ENCODE measurements around the gene TRIML1.

Gene TRIML1

GRCh38 chr4:188147176-188147575 lies 7.9 kb downstream of the TRIML1 start:
- no peak for DNase-seq (ENCODE audit: insufficient read length, low spot score)
- no peak for FAIRE-seq

- DNase-seq (ENCODE audit: insufficient read length, low spot score) (no peak), FAIRE-seq (no peak)
Measured at GRCh38 chr4:188147776-188148175, 8.5 kb downstream of the TRIML1 start.

DNA sequence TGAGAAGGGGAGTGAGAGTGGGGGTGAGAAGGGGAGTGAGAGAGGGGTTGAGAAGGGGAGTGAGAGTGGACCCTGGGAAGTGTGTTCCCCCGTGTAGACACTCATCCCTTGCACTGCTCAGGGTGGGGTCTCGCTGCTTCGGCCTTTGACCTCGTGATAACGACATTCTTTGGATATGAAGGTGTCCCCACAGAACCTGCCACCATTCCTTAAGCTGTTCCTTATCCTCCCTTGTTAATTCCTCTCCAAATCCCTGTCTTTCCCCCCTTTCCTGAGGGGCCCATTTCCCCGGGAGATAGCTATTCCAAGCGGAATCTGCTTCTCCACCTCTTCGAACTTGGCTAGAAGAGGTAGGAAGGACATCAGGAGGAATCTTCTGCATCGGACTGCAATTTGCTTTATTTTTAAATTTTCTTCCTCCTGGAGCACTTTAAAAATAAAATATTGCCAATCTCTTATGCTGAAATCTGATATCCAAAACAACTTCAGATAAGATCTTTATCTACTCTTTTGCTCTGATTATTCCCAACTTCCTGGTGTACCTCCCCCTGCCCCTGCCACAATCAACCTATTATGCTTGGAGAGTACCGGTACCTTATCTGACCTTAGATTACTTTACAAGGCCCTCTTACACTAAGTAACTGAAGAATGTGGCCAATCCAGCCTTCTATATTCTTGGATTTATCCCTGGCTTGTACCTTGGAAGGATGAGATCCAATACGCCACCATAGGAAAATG lies 15.6 kb downstream of the TRIML1 start:
- DNase-seq (ENCODE audit: insufficient read length, low spot score) (no peak), FAIRE-seq (no peak)

- DNase-seq (ENCODE audit: insufficient read length, low spot score) (no peak), FAIRE-seq (no peak)
Measured at GRCh38 chr4:188158336-188158735, 19.1 kb downstream of the TRIML1 start.

DNA sequence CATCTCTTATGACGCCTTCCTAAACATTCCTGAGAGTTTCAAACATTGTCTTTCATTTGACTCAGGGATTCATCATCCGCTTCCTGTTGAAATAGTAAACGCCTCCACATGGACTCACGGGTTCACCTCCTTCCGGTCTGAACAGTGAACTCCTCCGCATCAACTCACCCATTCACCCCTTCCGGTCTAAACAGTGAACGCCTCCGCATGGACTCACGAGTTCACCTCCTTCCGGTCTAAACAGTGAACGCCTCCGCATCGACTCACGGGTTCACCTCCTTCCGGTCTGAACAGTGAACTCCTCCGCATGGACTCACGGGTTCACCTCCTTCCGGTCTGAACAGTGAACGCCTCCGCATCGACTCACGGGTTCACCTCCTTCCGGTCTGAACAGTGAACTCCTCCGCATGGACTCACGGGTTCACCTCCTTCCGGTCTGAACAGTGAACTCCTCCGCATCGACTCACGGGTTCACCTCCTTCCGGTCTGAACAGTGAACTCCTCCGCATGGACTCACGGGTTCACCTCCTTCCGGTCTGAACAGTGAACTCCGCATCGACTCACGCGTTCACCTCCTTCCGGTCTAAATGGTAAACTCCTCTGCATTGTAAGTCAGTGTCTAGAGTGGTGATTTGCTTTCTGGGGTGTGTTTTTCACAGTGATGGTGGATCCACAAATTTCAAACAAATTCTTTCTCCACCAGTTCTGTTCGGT lies 20.4 kb downstream of the TRIML1 start:
- peak; percentile 95 for FAIRE-seq

DNA sequence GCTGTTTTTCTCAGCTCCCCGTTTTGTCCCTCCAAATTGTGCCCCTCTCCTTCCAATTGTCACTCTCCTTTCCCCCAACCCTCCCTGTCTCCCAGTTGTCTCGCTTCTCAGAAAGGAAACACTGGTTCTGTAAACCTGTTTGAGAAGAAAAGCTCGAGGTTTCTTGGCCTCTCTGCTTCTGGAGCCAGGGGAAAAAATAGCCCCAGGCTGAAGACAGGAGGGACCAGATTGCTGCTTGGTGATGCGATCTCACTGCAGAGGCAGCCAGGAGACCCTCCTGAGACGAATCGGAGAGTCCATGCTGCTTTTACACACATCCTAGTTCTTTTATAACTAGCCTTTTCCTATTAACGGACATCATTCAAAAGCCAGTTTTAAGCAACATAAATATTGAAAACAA lies 21.2 kb downstream of the TRIML1 start:
- DNase-seq (ENCODE audit: insufficient read length, low spot score) (no peak), FAIRE-seq (no peak)

More for the DNA sequence above, 20.4 kb downstream of the TRIML1 start:
- DNase-seq (ENCODE audit: insufficient read length, low spot score), result peak; percentile 79

DNA sequence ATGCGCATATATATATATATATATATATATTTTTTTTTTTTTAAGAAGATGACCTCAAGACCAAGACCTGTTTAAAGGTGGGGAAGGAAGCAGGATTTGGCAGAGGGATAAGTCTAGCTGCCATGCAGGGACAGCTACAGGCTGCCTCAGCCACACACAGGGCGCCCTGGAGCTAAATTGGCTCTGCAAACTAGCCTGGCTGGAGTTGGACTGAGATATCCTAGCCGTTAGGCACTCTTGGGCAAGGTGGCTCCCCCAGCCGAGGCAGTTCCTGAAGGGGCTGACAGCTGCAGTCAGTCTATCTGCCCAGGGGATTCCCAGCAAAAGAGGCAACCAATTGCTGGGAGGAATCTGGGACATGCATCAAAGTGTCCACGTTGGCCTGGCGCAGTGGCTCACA lies 21.9 kb downstream of the TRIML1 start:
- FAIRE-seq, result no peak
- DNase-seq (ENCODE audit: insufficient read length, low spot score), result no peak

DNA sequence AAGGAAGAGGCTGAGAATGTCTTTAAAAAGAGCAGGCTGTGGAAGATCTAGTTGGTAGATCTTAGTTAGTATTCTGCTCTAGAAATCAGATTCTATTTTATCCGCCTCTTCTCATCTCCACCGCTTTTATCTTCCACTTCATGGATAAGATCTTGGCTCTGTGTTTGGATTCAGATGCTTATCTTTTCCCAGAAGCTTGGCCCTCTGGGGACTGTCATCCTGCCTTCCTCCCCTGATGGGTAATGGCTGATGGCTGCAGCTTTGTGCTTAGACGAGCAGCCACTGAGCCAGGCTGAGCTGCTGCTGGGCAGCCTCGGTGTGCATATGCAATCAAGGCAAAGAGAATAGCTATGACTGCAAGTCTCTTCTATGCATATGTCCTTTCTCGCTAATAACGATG lies 23.5 kb downstream of the TRIML1 start:
- no peak for DNase-seq (ENCODE audit: insufficient read length, low spot score)
- FAIRE-seq, result no peak

DNA sequence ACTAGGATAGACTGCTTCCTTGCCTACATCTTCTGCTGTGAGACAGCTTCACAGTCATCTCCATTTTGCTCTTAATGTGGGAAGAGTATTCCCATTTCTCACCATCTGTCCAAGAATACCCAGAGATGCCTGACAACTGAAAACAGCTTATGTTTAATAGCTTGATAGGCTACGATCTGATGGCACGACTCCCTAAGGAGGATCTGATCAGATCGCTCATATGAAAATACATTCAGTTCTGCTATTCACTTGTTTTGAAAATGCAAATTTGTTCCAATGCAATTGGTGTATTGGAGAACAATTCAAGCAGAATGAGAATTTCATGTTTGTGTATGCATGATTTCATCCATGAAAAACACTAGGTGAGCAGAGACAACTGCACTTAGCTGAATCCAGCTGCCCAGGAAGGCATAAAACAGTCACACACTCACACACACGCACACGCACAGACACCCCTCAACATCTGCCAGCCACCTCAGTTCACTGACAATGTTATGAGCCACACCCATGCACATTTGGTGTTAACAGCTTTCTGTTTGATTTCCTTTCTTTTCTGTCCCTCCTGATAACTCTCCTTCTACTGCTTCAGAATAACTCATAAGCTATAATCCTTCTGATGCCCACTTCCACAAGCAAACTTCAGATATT lies 29.6 kb downstream of the TRIML1 start:
- FAIRE-seq (peak; percentile 40), DNase-seq (ENCODE audit: insufficient read length, low spot score) (no peak)

GRCh38 chr4:188171551-188171950 lies 32.3 kb downstream of the TRIML1 start:
- no peak for FAIRE-seq
- DNase-seq (ENCODE audit: insufficient read length, low spot score), result no peak

- FAIRE-seq (no peak), DNase-seq (ENCODE audit: insufficient read length, low spot score) (no peak)
Measured at GRCh38 chr4:188175288-188175687, 36.0 kb downstream of the TRIML1 start.

DNA sequence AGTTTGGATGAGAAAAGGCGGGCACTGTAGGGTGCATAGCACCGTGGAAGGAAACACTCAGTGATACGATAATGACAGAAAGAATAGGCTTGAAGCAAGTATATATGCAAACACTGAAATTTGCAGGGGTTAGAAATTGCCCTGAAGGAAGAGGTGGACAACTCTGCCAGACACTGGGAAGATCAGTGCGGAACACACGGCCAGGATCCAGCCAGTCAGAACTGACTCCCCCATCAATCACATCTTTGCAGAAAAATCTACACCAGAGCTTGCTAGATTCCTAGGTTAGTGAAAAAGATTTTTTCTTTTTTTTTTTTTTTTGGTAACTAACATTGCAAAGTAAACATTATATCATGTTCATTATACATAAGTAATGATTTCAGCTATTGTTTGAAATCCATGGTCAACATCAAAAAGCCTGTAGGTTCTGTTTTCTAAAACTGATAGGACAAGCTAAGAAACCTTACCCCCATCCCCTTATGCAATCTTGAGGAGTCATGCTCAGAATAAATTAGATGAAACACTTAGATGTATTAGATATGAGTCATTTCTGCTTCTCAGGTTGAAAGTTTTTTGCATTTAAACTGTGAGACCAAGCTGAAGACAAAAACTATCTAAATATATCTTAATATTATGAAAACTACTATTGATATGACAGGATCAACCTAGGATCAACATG lies 38.9 kb downstream of the TRIML1 start:
- no peak for DNase-seq (ENCODE audit: insufficient read length, low spot score)
- FAIRE-seq, result no peak

- DNase-seq (ENCODE audit: insufficient read length, low spot score), result no peak
- FAIRE-seq, result no peak
Measured at GRCh38 chr4:188178806-188179205, 39.6 kb downstream of the TRIML1 start.

GRCh38 chr4:188187106-188187505 lies 47.9 kb downstream of the TRIML1 start:
- no peak for FAIRE-seq
- no peak for DNase-seq (ENCODE audit: insufficient read length, low spot score)

GRCh38 chr4:188190461-188190860 lies 51.2 kb downstream of the TRIML1 start:
- DNase-seq (ENCODE audit: insufficient read length, low spot score), result no peak

DNA sequence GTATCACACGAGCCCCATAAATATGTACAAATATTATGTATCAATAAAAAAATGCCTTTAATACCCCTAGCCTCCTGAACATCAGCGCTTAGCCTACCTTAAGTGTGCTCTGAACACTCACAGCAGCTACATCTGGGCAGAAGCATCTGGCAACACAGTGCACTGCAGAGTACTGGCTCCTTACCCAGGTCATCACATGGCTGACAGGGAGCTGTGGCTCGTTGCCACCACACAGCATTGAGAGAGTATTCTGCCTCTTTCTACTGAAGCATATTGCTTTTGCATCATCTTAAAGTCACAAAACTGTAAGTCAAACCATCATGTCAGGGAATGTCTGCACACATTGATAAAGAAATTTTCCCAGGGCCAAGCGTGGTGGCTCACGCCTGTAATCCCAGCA lies 55.2 kb downstream of the TRIML1 start:
- FAIRE-seq (no peak), DNase-seq (ENCODE audit: insufficient read length, low spot score) (no peak)

More at GRCh38 chr4:188190461-188190860, 51.2 kb downstream of the TRIML1 start:
- no peak for FAIRE-seq

DNA sequence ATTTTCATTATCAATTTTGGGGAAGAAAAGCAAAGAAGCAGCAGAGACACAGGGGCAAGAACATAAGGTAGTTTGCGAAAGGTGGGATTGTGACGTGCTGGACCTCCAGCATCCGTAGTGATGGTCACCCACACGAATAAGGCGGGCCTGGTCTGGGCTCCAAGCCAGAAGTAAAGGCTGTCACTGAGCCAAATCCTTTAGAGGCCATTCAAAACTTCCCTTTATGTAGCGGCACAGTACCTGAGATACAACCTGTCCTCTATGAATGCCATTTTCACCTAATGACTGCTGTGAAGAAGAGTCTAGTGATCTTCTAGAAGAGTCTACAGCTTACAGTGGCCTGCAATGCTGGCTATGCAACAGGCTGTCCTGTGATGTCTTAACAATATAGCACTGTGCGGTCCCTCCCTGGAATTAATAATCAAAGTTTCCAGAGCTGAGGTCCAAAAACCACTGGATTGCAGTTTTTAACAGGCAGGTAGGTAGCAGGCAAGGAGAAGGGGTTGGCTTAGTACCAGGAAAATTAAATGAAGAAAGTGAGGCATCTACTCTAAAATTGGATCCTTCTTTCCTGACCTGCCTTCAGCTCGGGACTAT lies 56.2 kb downstream of the TRIML1 start:
- DNase-seq (ENCODE audit: insufficient read length, low spot score) (no peak), FAIRE-seq (no peak)

DNA sequence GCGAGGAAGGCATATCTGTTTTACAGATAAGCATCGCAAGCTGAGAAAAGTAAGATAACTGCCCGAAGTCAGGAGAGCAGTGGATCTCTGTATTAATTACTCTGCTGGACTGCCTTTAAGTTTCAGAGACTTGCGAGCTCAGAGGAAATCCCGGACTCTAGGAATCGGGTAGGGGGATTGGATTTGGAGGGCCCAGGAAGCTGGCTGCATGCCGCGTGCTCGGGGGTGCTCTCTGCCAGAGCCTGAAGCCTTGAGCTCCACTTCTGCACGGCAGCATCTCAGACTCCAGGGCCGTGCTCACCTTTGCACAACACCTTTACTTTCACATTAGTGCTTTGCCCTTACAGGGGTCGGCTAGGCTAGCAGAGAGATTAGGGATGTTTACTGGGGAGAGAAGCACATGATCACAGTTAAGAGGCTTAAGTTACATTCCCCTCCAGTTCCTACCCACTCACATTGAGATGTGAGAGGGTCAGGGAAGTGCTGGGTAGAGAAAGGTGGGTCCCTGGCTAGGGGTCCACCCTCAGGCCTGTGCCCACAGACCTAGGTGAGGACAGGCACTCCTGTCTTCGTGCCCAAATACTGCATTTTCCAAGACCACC lies 57.0 kb downstream of the TRIML1 start:
- DNase-seq (ENCODE audit: insufficient read length, low spot score) (no peak), FAIRE-seq (no peak)
